HG02759 (cell line): Measurements from ENCODE around the gene BCOR.

Experiments used
- ATAC-seq: cut with Tn5 transposase; IDR thresholded peaks from one replicate; pipeline ENCODE4 v1.9.1; 2021; ENCODE audit warnings: mild to moderate bottlenecking, moderate library complexity; ENCODE audit not compliant: unreplicated experiment

Gene BCOR

DNA sequence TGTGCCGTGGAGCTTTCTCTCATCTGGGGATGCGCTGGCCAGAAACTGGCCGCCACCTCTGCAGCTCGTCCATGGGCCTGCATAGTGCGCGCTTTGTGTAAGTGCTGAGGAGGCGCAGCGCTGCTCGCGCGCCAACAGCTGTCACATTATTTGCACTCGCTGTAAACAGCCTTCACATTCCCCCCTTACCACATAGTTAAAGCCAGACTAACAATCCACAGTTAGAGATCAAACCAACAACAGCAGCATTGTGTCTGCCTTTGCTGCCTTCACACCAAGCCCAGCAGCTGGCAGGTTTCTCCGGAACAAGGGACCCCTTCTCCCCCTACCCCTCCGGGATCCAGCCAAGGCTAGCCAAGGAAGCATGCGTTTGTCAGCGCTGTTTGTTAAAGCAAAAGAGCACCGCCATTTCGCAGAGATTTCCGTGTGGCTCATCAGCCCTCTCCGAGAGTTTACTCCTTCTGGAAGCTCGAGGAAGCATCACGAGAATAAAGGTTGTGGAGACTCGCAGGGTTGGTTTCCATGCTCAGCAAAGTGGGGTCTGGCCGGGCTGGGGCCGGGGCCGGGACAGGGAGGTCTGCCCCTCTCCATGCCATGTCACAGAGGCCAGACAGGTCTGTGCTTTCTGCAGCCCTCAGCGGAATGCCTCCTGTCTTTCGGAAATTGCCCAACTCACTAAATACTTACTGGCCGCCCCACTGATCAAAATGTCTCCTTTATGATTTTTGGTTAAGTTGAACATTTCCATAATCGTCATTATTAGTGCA is 11.0 kb downstream of the BCOR start:
- no peak for ATAC-seq

DNA sequence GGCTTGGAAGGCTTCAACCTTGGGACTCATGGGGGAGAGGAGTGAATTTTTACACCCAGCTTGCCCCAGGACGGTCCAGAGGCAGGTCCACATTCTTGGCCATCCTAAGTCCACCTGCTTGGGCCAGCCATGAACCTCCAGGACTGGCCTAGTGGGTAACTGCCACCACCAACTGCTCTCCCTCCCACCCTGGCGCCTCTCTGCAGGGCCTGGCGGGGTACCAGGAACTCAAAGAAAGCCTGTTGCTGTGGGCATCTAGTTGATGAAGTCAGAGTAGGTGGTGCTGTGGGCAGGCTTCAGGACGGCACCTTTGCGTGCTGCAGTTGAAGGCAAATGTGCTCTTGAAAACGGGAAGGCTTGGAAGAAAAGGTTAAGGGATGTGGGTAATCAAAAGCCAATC is 12.0 kb downstream of the BCOR start:
- ATAC-seq = no peak

DNA sequence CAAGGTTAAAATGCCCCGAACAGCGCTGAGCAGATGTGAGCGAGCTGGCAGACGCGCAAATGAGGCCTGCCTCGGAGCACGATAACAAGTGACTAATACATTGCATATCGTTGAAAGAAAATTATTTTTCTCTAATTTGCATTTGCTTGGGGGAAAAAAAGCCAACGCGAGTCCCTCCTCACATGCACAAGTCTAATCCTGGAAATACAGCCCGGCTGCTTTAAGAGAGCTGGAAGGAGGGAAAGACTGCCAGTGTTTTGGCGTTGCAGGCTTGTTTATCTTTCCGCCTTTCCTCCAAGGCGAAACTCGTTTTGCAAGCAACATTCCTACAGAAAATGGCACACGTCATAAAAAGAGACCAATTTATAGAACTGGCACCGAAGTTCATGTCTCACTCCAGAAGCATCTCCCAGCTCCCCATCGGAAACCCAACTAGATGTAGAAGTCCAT is 12.6 kb downstream of the BCOR start:
- no peak for ATAC-seq

DNA sequence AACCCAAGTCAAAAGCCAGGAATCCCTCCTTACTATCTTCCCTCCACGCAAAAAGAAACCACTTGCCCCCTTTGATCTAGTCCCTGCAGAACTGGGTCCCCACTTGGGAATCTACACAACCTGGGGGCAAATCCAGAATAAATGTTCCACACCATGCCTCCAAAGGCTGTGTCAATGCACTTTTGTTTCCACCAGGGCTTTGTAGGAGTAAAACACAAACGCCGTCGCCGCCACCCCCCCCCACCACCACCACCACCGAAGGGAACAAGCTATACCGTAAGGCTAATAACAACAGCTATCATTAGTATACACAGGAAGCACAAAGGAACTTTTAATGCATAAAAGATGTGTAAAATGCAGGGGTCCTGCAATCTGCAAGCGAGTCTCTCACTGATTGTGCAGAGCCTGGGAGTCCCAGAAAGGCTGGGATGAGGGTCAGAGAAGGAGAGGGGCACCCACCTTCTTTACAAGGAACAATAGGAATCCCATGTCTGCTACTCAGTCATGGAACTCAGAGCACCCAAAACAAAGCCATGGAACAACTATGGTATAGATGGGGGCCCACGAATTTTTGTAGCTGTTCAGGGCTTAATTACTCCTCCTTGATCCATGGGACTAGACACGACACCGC is 13.2 kb downstream of the BCOR start:
- no peak for ATAC-seq

DNA sequence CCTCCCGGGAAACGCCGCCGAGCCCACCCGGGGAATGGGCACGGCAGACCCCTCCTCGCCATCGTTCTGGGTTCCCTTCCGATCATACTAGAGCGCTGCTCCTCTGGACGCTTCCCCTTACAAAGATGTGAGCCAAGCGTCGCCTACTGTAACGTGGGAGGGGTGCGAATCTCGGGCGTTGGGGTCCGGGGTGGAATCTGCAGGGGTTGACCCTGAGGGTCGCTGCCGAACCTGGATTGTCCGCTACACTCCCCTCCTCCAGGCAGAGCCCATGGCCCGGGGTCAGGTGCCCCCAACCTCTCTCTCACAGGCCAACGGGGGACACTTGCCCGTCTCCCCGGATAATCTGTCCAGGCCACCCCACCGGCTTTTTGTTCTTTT is 13.8 kb downstream of the BCOR start:
- no peak for ATAC-seq

DNA sequence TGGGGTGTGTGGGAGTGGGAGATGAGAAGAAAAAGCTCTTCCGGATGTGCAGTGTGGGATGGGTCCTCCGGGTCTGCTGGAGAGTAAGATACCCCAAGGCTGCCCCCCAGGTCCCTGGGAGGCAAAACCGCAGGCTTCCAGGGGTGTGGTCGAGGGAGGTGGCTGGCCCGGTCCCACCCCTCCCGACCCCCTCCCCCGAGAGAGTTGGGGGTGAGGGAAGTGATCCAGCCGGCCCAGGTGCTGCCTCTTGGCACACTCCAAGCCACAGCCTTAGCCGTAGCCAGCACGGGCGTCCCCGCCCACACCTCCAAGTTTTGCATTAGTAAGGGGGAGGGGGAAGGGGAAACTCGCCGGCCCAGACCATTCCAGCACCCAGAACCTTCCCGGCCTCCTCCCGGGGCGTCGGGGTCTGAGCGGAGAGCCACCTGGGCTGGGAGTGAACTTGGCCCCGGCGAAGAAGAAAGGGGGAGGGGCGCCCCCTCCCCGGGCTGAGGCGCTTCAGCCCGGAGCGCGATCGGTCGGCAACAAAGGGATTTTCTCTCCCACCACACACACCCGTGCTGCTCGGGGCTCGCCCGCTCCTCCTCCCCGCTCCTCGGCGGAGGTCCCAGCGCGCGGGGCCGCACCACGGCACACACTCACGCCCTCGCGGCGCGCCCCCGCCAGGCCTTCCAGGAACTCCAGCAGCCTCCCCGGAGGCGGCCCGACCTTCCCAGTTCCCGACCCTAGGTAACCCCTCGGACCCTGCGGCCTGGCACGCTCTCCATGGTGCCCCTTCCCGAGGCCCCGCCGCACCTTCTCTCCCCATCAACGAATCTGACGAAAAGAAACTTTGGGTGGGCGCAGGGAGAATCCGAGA is 14.4 kb downstream of the BCOR start:
- ATAC-seq = no peak

DNA sequence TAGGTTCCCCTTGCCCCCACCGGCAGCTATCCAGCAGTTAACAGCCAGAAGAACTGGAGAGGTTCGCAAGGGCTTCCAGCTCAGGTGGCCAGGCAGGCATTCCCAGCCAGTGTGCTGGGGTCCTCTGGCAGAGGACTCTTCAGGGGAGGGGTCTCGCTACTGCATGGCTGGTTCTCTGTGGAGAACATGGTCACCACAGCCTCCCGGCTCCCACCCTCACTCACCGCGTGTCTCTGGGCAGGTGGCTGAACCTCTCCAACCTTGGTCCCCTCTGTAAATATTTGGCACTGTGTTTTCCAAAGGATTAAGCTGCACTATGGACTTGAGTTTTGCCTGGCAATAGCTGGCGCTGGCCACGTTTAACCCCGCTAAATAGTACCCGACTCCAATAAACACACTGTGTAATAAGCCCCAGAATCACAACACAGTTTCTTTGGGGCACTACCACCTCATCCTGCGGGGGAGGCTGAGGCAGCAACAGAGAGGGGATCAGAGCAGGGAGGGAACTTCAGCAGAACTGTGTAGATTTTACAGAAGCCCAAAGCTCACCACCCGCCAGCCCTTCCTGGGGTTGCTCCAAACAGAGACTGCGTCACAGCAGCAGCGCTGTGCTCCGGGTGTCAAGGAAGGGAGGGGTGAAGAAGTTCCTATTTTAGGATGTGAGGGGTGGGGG is 15.2 kb downstream of the BCOR start:
- ATAC-seq = no peak

DNA sequence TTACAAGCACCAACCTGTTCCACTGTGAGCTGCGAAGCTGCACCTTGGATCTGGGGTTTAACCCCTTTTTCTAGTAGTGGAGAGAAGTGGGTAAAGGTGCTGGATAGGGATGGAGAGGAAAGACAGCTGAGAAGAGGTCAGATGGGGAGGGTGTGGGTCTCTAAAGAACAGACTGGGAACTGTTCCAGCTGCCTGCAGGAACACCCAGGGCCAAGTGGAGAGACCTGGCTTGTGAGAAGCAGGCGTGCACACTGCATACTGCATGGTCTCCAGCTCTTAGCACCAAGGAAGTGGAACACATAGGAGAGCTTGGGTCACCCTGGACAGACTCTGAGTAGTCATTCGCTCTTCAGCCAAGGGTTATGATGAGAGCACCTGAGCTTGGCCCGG is 16.1 kb downstream of the BCOR start:
- ATAC-seq = no peak

DNA sequence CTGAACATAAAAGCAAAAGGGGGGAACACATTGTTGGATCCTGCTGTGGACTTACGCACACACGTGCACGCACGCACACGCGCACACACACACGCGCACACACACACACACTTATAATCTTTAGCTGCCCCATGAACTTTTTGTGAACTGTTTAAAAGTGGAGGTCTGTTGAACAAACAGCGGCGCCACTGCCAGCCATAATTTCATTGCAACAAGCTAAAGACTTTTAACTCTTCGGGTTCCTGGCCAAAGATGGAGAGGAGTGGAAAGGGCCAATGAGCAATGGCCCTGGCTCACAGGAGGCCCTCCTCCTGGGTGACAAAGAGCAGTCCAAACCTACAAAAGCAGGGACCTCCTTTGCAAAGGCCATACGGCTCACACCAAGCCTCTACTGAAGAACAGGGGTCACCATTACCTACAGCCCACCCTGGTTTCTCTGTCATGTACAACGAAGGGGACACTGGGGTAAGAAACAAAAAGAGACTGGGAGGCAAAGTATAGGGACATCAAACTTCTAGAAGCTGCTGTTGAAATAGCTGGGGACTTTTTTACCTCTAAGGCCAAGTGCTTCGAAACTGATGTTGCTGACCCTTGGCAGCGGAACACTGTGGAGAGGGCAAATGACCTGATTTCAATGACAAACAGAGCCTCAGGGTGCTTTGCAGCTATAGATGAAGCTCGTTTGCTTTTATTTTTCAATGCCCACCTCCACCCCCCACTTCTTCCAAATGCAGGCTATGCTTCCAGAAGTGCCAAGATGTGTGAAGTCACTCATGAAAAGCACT is 16.7 kb downstream of the BCOR start:
- ATAC-seq = no peak

DNA sequence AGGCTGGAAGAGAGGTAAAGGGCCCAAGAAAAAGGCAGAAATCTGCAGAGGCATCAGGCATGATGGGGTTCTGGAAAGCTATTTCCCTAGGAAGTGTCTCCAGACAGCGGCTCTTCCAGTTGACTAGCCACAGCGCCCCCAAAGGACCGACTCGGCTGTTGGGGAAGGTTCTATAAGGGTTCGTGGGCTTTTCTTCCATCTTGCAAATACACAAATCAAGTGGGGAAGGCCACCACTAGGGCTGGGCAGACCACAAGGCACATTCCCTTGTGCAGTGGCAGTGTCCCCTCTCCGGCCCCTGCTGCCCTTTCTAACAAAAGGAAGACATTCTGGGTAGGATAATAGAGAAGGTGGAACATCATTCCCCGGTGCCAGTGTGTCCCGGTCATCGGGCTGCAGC is 18.2 kb downstream of the BCOR start:
- ATAC-seq = no peak

DNA sequence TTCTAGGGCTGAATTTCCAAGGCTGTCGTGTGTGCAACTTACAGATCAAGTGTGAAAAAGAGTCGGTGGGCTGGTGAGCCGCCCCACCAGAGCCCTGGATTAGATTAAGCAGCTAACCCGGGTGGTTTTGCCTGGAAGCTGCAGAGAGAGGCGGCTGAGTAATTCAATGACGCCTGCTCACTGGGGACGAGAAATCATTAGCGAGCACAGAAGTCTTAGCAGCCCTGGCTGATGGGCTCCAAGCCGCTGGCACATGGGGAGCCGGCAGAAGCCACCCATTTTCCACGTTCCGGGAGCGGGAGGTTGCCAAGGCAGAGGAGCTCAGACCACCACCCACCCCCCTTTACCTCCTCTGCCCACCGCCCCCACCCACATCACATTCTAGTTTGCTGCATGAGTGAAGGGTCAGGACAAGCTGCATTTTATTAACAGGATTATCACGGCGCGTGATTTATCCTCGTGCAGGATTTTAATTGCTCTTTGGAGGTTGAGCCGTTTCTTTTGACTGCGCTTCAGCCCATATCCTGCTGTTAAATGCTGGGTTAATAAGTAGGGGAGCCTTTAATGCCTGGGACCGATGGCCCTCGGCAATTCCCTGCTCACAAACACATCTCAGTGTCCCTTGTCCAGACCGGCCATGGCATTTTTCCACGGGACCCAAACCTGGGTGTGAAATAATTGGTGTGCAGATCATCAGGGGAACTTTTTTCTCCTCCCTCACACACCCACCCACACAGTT is 19.1 kb downstream of the BCOR start:
- ATAC-seq = no peak

DNA sequence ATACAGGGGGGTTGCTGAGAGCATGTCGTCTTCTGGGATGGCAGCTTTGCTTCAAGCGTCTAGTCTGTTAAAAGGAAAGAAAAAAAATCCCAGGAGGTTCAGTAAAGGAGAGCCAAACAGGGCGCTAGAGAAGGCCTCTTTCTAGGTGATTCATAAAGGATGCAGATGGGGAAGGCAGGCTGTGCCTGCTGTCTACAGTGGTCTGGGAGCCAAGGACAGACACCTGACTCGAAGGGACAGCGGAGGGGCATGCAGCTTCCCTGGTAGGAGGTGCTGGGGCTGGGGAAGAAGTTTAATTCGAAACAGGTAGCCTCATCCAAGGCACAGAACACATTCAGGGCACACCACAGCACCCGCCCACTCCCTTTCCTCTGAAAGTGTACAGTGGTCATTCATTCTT is 19.9 kb downstream of the BCOR start:
- ATAC-seq = no peak

DNA sequence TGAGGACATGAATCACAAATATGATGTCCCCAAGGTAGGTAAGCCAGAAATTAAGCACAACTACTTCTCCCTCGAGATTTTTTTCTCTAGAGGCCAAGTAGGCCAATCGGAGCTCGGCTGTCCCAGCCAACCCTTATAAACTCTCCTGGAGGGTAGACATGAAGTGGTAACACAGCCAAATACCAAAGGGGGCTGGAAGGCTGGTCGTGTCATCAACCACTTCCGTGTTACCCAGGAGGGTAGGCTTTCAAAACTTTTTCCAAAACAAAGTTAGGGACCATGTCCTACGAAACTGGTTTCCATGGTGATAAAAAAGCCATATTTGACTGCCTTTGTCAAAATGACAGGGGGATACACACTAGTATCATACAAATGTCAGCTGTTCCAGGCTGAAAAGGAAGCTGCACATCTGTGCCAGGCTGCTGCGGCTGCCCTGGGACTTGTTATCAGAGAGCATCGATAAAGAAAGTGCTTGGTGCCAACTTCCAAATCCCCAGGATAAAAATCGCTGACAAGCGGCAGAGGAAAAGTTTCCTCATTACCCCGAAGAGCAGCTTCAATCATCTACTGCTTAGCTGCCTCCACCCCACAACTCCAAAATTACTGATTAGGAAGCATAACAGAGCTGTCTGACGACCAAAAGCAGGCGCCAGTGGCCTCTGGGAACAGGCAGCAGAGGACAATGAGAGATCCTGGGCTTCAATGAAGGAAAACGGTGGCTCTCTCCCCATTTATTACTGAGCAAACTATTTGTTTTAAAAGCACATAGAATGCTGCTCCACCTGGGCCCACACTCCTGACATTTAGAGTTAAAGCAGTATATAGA is 20.8 kb downstream of the BCOR start:
- ATAC-seq = no peak

DNA sequence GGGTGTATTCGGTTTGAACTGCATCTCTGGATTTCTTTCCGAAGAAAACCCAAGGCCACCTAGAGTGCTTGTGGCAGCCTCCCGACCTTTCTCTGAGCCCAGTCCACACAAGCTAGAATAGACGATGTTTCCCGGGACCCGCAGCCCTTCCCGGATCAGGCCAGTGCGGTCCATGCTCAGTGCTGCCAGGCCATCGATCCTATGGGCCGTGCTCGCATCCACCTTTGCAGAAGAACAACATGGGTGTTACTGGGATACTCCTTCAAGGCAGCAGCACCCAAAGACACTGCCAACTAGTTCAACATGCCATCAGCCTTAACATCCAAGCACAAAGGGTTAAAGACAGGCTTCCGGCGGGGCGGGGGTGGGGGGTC is 22.8 kb downstream of the BCOR start:
- ATAC-seq = no peak

DNA sequence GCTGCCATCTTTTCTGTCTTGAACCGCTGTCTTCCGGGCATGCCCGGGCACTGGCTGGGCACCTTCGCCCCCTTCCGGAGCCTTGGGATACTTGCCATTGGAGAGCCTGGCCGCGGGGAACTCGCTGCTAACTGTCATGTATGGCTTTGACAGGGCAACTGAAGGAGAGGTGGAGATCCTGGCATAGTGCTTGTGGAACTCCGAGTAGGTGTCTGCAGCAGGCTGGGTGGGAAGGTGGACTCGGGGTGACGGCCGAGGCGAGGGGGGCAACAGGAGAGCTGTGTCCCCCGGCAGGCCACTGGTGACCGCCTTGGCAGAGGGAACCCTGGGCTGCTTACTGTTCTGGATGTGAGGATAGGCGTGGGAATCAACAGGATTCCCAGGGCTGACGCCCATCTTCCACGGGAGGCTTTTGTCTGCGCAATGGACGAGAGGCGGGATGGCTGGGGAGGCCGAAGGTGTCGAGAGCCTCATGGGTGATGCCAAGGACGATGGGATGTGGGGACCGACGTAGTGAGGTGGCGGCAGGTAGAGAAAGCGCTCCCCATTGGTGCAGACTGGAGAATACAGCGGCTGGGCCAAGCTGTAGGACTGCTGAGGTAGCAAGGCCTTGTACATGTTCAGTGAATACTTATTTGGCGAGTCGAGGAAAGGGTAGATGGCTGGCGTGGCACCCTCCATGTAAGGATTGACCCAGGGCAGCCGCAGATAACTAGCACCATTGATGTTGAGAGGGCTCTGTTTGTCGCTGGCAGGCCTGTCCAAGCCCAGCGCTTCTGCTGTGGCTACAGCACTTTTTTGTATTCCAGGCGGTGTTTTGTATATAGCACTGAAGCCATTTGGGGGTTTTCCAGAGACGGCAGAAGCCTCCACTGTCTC is 23.4 kb downstream of the BCOR start:
- ATAC-seq = no peak

DNA sequence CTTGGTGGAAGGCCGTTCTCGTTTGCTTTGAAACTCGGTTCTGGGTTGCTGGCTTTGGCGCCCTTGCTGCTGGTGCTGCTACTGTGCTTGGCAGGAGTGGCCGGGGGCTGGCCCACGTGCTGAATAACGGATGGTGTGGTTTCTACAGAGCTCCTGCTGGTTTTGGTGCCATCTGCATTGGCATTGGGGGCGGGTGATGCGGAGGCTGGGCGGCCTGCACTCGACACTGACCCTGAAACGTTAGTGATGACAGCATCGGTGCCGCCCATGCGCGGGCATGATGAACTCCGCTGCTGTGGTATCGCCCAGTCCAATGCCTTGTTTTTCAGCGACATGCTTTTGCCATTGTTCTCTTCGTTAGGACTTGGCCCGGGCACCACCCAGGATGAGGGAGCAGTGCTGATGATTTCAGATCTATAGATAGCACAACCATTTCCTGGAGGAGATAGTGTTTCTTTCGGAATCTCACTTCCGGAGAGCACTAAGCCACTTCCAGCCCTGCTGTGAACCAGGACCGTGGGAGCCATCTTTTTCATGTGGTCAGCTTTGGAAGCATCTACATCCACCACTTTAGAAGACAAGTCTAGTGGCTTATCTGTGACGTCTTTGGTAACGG is 24.2 kb downstream of the BCOR start:
- no peak for ATAC-seq

DNA sequence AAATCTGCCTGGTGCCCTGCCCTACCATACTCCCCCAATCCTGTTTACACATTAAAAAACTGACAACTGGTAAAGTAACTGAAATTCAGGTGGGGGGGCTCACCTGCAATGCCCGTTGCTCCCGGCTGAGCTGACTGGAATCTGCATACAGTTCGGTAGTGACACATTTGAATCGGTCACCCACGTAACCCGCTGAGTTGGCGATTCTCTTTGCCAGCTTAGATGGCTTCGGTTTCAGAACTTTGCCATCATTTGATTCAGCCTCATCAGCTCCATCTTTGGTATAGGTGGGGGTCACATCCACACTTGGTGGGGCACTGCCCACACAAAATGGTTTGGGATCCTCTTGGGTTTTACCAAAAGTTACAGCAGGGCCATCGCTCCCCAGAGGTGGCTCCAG is 25.5 kb downstream of the BCOR start:
- no peak for ATAC-seq

DNA sequence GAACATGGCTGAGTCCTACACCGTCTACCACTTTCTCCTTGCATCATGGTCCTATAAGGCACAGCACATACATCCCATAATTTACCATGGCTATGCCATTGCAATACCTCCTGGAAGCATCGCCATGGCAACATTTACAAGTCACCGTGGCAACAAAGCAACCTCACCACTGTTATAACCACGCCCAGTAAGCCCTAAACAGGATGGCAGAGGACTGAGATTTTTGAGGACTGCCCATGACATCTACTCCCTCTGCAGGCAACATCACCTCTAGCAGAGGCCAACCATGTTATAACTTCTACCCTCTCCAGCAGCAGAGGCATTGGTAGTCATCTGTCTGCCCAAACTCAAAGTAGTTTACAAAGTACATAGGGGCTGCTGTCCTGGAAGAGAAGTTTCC is 29.7 kb downstream of the BCOR start:
- ATAC-seq = no peak
